ENCODE data around the gene SPEM3.
"Not testable (repeated sequence)": the region's sequence is repeated elsewhere in the genome, so short reads cannot be mapped to it uniquely, and the experiment has no call there.

Gene SPEM3

DNA sequence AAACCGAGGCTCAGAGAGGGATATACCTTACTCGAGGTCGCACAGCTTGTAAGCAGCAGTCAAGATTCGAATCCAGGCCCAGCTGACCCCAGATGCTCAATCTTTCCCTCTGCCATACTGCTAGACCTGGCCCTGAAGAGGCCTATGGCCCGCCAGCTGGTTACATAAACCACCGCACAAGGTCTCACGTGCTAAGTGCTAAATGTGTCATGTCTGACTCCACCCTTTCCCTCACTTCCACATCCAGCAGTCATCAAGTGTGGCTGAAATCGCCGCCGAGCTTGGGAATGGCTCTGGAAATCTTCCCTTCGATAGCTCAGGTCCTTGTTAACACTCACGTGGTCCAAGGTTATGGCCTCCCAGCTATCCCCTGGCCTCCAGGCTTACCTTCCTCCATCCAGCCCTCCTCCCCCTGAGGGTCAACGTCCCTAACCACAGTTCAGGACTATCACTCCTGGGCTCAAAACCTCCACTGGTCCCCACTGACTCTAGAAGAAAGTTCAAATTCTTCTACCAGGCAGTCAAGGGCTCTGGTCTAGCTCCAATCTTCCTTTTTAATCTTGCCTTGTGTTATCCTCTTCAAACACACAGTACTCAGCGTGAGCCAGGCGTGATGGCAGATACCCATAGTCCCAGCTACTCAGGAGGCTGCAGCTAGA lies 47.2 kb downstream of the SPEM3 start:
- no peak for DNase-seq

GRCh38 chr17:7476494-7476893 lies 47.8 kb downstream of the SPEM3 start:
- DNase-seq: no peak

DNA sequence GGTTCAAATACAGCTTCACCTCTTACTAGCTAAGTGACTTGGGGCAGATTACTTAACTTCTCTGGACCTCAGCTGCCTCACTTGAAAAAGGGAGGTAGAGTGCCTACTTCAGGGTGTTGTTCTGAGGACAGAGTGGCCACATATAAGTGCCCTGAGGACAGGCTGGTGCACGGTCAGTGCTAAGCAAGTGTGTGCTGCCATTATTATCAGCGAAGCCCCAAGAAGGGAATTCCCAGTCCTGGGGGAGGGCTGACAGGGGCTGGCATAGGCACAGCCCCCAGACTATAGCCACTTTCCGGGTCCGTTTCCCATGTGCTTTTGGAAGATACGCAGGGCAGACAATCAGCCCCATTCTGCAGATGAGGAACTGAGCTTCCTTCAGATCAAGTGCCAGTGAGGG lies 48.3 kb downstream of the SPEM3 start:
- DNase-seq: no peak

- DNase-seq: no peak
Observed at GRCh38 chr17:7477392-7478275, 49.0 kb downstream of the SPEM3 start.

- no peak for DNase-seq
Observed at GRCh38 chr17:7478276-7479212, 49.9 kb downstream of the SPEM3 start.

DNA sequence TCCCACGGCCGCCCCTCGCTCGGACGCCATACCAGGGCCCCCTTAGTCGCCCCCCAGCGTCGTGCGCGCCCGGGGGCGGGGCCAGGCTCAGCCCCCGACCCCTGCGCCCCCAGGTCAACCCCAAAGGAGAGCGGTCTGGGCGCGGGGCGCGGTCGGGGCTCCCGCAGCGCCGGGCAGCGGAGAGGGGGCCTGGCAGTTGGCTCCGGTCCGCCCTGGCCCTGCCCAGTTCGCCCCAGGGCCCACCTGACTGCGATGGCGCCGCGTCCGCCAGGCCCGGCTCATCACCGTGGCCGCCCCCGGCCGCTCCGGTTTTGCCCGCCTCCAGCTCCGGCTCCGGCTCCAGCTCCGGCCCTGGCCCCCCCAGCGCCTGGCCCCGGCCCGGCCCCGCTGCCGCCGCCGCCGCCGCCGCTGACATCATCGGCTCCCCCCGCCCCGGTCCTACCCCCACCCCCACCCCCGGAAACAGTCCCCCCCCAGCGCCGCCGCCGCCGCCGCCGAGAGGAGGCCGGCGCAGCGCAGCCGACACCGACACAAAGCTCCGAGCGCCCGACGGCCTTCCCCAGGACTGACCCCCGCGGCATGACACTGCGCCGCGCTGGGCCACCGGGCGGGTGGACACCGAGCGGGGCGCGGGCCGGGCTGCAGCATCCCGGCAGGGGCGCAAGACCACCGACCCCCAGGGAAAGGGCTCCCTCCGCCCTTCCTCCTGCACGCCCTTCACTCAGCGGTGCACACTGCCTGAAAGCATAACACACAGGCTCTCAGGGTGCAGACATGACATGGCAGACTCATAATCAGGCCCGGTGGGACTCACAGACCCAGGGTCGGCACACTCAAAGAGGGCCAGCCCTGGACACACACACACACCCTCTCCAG lies 50.8 kb downstream of the SPEM3 start, which contains the start of gene ZBTB4:
Gene ZBTB4, minus strand, starts transcription at position 419 of the 876 bp plus-strand sequence. CDS start 12,830 bp downstream, outside the sequence.
- no peak for DNase-seq

- no peak for DNase-seq
Observed at GRCh38 chr17:7480089-7480384, 51.4 kb downstream of the SPEM3 start.

GRCh38 chr17:7481275-7481674 lies 52.6 kb downstream of the SPEM3 start, which contains the start of gene SLC35G6:
TSS of gene SLC35G6 (plus strand) at chr17:7481446. CDS start at chr17:7481517, 71 bp downstream.
- DNase-seq: not testable (repeated sequence)

DNA sequence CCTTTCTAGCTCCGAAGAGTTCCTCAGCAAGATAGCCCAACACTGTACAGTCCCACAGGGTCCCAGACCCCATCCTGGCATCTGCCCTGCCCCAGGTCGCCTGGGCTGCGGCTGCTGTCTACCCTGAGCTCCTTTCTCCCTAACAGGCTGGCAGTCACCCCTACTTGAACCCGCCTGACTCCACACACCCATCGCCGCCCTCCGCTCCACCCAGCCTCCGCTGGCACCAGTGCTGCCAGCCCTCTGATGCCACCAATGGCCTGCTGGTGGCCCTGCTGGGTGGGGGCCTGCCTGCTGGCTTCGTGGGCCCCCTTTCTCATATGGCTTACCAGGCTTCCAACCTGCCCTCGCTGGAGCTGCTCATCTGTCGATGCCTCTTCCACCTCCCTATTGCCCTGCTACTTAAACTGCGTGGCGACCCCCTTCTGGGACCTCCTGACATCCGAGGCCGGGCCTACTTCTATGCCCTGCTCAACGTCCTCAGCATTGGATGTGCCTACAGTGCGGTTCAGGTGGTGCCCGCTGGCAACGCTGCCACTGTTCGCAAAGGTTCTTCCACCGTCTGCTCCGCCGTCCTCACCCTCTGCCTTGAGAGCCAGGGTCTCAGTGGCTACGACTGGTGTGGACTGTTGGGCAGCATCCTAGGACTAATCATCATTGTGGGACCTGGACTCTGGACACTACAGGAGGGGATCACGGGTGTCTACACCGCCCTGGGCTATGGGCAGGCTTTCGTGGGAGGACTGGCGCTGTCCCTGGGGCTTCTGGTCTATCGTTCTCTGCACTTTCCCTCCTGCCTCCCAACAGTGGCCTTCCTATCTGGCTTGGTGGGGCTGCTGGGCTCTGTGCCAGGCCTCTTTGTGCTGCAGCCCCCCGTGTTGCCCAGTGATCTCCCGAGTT lies 53.4 kb downstream of the SPEM3 start:
- DNase-seq: not testable (repeated sequence)
